Sigmoid colon (tissue), 4 donors: ENCODE results near the gene HS6ST2.

Experiments used
- EP300 ChIP-seq, 4 donors: sonication (generic); formaldehyde crosslinking; IDR thresholded peaks; one replicate each; pipeline ENCODE4 v1.6.1; 2017; ENCODE audit warnings: antibody characterized with exemption in 4 of 4
- TF ChIP-seq, protein P1 (sequence below), 4 experiments: fragments of 450-650 bp in 3 of 4; fragments of 200-600 bp in 1 of 4; IDR thresholded peaks; one replicate each; pipeline ENCODE4 v1.5.1; 2016 to 2019; ENCODE audit warnings: antibody characterized with exemption in 4 of 4, mild to moderate bottlenecking in 3 of 4, moderate library complexity in 2 of 4

DNA sequence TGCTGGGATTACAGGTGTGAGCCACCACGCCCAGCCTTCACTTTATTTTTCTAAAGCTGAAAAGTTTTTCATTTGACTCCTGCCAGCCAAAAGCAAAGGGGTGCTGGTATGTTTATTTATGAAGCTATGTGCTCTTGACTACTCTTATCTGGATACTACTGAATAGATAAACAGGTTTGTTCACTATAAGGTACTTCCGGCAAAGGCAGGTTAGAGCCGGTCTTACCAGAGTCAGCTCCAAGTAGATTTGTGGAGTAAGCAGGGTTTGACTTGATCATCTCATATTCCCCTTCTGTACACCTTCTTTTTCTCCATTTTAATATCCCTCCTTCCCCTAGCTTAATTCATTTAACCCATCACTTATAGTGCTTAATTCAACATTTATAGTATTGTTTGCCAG, 294.2 kb downstream of the HS6ST2 start:
- TF ChIP-seq, protein P1, sequence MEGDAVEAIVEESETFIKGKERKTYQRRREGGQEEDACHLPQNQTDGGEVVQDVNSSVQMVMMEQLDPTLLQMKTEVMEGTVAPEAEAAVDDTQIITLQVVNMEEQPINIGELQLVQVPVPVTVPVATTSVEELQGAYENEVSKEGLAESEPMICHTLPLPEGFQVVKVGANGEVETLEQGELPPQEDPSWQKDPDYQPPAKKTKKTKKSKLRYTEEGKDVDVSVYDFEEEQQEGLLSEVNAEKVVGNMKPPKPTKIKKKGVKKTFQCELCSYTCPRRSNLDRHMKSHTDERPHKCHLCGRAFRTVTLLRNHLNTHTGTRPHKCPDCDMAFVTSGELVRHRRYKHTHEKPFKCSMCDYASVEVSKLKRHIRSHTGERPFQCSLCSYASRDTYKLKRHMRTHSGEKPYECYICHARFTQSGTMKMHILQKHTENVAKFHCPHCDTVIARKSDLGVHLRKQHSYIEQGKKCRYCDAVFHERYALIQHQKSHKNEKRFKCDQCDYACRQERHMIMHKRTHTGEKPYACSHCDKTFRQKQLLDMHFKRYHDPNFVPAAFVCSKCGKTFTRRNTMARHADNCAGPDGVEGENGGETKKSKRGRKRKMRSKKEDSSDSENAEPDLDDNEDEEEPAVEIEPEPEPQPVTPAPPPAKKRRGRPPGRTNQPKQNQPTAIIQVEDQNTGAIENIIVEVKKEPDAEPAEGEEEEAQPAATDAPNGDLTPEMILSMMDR (IDR thresholded peaks at IDR 0.05) = no peak
- TF ChIP-seq EP300 (IDR thresholded peaks at IDR 0.05) = no peak
